Measurements from ENCODE around the gene ZNF726.

Gene ZNF726

DNA sequence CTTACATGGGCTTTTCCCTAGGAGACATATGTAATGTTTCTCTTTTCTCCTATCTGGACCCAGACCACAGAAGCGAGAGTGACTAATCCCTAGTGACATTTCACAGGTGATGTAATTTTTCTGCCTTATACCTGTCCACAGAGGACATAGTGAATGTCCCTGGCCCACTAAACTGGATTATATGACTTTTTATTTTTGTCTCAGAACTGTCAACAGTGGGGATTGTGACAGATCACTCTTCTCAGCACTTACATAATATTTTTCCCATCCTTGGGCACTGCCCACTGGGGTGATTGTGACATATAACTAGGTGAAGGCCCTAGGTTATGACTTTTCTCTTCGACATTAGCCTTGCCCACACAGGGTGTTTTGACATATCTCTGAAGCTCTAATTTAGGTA is 7.9 kb upstream of the ZNF726 start:
- TF ChIP-seq, protein P1, sequence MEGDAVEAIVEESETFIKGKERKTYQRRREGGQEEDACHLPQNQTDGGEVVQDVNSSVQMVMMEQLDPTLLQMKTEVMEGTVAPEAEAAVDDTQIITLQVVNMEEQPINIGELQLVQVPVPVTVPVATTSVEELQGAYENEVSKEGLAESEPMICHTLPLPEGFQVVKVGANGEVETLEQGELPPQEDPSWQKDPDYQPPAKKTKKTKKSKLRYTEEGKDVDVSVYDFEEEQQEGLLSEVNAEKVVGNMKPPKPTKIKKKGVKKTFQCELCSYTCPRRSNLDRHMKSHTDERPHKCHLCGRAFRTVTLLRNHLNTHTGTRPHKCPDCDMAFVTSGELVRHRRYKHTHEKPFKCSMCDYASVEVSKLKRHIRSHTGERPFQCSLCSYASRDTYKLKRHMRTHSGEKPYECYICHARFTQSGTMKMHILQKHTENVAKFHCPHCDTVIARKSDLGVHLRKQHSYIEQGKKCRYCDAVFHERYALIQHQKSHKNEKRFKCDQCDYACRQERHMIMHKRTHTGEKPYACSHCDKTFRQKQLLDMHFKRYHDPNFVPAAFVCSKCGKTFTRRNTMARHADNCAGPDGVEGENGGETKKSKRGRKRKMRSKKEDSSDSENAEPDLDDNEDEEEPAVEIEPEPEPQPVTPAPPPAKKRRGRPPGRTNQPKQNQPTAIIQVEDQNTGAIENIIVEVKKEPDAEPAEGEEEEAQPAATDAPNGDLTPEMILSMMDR (IDR thresholded peaks at IDR 0.05; ENCODE audit: low read depth, low read length): no peak
- in situ Hi-C loops (cut with HindIII; ENCODE audit: low sequenced_read_pairs): no loop called here
- H3K4me3 ChIP-seq (ENCODE audit: low read depth, low read length): no peak overlapping the region
- DNase-seq (ENCODE audit: low read depth, low spot score): no peak

DNA sequence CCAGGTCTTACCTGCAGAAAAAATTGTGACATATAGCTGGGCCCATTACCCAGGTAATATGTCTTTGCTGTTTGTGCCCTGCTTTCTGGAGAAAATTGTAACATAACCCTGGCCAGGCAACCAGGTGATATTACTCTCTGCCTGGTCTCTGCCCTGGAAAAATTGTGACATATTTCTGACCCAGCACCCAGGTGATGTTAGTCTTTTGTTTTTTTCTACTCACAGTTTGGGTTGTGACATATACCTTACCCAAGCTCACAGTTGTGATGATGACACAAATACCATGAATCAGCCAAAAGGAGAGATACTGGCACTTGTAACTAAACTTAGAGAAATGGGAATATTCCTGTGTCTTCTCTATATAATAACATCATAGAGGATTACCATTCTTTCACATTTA is 6.5 kb upstream of the ZNF726 start:
- H3K4me3 ChIP-seq (ENCODE audit: low read depth, low read length): no peak overlapping the region
- no peak for DNase-seq (ENCODE audit: low read depth, low spot score)
- in situ Hi-C loops (cut with HindIII; ENCODE audit: low sequenced_read_pairs): no loop called here
- TF ChIP-seq, protein P1 (IDR thresholded peaks at IDR 0.05; ENCODE audit: low read depth, low read length): no peak

DNA sequence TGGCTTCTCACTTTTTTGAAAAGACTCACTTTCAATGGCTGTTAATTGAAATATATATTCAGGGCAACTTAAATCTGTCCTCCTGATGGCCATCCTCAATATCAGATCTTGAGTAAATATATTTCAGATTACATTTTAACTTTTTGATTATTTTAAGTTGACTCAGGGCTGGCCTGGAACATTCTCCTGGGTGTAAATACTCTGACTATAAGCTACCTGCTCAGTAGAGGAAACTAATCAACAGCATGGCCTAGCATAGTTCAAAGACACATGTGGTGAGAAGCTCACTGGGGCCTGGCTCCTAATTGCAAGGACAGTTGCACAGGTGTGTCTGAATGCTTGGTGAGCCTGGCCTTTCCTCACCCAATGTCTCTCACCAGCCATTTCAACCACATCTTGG is 5.5 kb upstream of the ZNF726 start:
- no peak overlapping the region for H3K4me3 ChIP-seq (ENCODE audit: low read depth, low read length)
- in situ Hi-C loops (cut with HindIII; ENCODE audit: low sequenced_read_pairs): no loop called here
- TF ChIP-seq, protein P1 (IDR thresholded peaks at IDR 0.05; ENCODE audit: low read depth, low read length): no peak
- no peak for DNase-seq (ENCODE audit: low read depth, low spot score)

DNA sequence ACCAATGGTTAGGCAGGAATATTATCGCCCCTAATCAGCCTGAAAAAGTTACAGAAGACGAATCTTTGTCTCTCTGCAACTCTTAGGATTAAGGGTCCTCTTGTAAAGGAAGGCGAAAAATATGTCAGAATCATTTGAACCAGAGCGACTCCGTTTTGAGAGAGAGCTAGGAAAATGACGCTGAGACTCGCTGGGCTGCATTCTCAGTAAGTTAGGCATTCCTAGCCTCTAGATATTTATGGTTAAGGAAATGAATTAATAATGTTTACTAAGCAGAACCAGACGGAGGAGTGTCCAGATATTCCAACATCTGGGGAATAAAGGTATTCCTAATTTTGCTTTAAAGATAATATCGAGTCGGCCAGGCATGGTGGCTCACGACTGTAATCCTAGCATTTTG is 755 bp upstream of the ZNF726 start:
- in situ Hi-C loops (cut with HindIII; ENCODE audit: low sequenced_read_pairs): no loop called here
- TF ChIP-seq, protein P1 (IDR thresholded peaks at IDR 0.05; ENCODE audit: low read depth, low read length): no peak
- DNase-seq (ENCODE audit: low read depth, low spot score): no peak
- H3K4me3 ChIP-seq (ENCODE audit: low read depth, low read length): no peak overlapping the region

DNA sequence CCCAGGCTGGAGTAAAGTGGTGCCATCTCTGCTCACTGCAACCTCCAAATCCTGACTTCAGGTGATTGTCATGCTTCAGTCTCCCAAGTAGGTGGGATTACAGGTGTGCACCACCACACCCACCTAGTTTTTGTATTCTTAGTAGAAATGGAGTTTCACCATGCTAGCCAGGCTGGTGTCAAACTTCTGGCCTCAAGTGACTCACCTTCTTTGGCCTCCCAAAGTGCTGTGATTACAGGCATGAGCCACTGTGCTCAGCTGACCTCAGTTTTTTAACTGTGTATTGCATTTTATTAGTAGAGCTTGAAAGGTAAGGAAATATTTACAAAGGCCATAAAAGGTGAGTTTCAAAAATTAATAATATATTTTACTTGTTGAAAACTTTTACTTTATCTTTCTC is 2.3 kb downstream of the ZNF726 start:
- in situ Hi-C loops (cut with HindIII; ENCODE audit: low sequenced_read_pairs): no loop called here
- no peak for DNase-seq (ENCODE audit: low read depth, low spot score)
- H3K4me3 ChIP-seq (ENCODE audit: low read depth, low read length): no peak overlapping the region
- TF ChIP-seq, protein P1 (IDR thresholded peaks at IDR 0.05; ENCODE audit: low read depth, low read length): no peak

DNA sequence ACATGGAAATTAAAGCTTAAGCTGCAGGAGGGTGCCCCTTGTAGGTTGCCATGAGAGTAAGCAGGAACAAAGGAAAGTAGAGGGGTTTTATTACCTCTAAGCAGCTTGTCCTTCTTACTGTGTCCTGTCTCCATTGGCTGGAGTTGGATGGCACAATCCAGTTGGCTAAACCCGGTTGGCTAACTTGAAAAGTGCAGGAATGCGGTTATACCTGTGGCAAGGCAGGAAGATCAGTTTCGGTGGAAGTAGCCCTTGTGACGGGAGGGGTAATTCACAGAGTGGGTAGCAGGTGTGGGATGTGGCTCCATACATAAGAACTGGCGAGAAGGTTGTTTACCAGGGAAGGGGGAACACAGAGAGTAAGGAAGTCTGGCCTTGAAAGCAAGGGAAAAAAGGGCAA is 3.2 kb downstream of the ZNF726 start:
- H3K4me3 ChIP-seq (ENCODE audit: low read depth, low read length): no peak overlapping the region
- DNase-seq (ENCODE audit: low read depth, low spot score): no peak
- TF ChIP-seq, protein P1 (IDR thresholded peaks at IDR 0.05; ENCODE audit: low read depth, low read length): no peak
- in situ Hi-C loops (cut with HindIII; ENCODE audit: low sequenced_read_pairs): no loop called here

DNA sequence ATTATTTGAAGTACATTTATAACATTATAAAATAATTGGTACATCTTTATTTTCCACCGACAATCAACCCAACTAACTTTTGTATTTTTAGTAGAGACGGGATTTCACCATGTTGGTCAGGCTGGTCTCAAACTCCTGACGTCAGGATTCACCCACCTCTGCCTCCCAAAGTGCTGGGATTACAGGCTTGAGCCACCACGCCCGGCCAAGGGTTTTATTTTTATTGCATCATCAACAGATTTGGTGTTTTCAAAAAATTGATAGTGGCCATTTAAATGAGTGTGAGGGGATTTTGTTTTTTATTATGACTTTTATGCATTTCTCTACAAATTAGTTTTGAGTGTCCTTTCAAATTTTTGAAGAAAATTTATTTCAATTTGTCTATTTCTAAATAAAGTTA is 10.6 kb downstream of the ZNF726 start:
- H3K4me3 ChIP-seq (ENCODE audit: low read depth, low read length): no peak overlapping the region
- TF ChIP-seq, protein P1 (IDR thresholded peaks at IDR 0.05; ENCODE audit: low read depth, low read length): no peak
- in situ Hi-C loops (cut with HindIII; ENCODE audit: low sequenced_read_pairs): no loop called here
- no peak for DNase-seq (ENCODE audit: low read depth, low spot score)
